ENCODE measurements around the gene PNPLA8. TPM values are rescaled to one million over a fixed set of nuclear protein-coding genes. Genes with fewer than 3 reads are reported as not detected.

Gene PNPLA8
- total RNA-seq, 2 experiments from 2014 or later, result 23.0 to 26.4 TPM

DNA sequence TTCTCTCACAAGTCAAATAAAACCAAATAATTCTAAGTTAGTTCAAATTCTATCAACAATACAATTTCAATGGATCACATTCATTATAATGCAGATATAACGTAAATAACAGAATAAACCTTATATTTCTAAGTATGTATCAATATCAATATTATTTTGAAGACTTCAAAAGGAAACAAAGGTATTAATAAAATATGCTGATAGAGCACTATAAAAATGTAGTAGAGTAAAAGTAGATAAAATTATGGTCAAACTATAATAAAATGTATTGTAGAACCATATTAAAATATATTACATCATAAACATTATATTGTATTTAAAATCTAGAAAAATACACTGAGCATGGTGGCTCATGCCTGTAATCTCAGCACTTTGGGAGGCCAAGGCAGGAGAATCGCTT lies 46.2 kb downstream of the PNPLA8 start:
- TF ChIP-seq, protein P1, sequence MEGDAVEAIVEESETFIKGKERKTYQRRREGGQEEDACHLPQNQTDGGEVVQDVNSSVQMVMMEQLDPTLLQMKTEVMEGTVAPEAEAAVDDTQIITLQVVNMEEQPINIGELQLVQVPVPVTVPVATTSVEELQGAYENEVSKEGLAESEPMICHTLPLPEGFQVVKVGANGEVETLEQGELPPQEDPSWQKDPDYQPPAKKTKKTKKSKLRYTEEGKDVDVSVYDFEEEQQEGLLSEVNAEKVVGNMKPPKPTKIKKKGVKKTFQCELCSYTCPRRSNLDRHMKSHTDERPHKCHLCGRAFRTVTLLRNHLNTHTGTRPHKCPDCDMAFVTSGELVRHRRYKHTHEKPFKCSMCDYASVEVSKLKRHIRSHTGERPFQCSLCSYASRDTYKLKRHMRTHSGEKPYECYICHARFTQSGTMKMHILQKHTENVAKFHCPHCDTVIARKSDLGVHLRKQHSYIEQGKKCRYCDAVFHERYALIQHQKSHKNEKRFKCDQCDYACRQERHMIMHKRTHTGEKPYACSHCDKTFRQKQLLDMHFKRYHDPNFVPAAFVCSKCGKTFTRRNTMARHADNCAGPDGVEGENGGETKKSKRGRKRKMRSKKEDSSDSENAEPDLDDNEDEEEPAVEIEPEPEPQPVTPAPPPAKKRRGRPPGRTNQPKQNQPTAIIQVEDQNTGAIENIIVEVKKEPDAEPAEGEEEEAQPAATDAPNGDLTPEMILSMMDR (conservative IDR thresholded peaks at IDR 0.05; ENCODE audit: low read length), result no peak
- no peak for TF ChIP-seq EZH2phosphoT487 (IDR thresholded peaks at IDR 0.05; ENCODE audit: borderline replicate concordance, low read depth, low read length)
- peaks cover 52% of the 10 kb centered on the region for H3K36me3 ChIP-seq (ENCODE audit: insufficient read depth, low read length)
- H4K20me1 ChIP-seq (ENCODE audit: insufficient read depth, low read length), result no peaks in the 10 kb centered on the region
- no peaks in the 10 kb centered on the region for H3K79me2 ChIP-seq (ENCODE audit: insufficient read depth, low read depth, low read length)
- no peak overlapping the region for H3K4me3 ChIP-seq (ENCODE audit: low read depth, low read length, poor library complexity, severe bottlenecking)
- BruUV-seq (replicated peaks), result no TSS peak
- H3K27ac ChIP-seq (ENCODE audit: low read depth, low read length, poor library complexity, severe bottlenecking), result no peak overlapping the region
- H2AFZ ChIP-seq (ENCODE audit: low read length), result no peak overlapping the region
- H3K9me2 ChIP-seq (ENCODE audit: insufficient read depth, low read length), result no peaks in the 10 kb centered on the region
- intact Hi-C loops (cut with micrococcal nuclease; ENCODE audit: unreplicated experiment), result no loop called here
- H3K9me3 ChIP-seq (ENCODE audit: low read length), result no peaks in the 10 kb centered on the region
- no peak overlapping the region for H3K4me2 ChIP-seq (ENCODE audit: low read length)
- DNase-seq (ENCODE audit: low spot score), result no peak
- ChIA-PET POLR2A (interaction anchor here (1.9 kb wide), 1 partner anchor 16 kb away, joined by 5 read pairs; no protein-coding TSS in a partner anchor), CTCF (ENCODE audit: unreplicated experiment) (no interaction called here)
- H3K4me1 ChIP-seq (ENCODE audit: insufficient read depth, low read length, poor library complexity, severe bottlenecking), result peaks cover 17% of the 10 kb centered on the region

DNA sequence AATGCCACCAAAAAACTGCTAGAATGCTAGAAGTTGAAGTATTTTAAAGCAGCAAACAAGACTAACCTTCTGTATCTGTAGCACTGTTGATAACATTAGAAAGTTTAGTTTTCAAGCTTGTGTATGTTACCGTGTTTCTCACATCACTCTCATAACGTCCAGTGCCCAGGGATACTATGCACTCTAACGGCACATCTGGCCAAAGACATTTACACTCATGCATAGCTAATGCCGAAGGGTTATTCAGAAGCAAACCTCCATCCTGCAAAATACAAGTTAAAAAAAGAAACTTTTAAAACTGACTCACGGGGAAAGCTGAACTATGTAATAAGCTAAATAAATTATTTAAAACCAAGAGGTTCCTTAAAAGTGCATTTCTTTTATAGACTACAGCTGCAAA lies 46.8 kb downstream of the PNPLA8 start:
- intact Hi-C loops (cut with micrococcal nuclease; ENCODE audit: unreplicated experiment), result no loop called here
- H3K9me2 ChIP-seq (ENCODE audit: insufficient read depth, low read length), result no peaks in the 10 kb centered on the region

DNA sequence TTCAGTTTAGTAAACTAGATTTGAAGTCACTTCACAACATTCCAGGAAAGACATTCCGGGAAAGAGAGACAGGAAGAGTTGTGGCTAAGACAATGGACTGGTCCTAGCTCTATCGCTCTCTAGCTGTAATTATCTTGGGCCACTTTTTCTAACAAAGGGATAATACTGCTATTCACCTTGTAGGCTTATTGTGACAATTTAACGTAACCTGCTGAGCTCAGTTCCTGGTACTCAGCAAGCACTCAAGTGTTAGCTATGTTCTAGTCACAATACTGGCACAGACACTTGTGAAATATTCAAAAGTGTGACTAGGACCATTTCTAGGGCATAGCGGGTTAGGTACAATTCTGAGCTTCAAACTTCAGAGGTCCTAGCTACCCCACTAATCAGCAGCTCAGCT lies 57.7 kb downstream of the PNPLA8 start:
- no peaks in the 10 kb centered on the region for H3K4me1 ChIP-seq (ENCODE audit: insufficient read depth, low read length, poor library complexity, severe bottlenecking)
- TF ChIP-seq, protein P1 (conservative IDR thresholded peaks at IDR 0.05; ENCODE audit: low read length), result no peak
- TF ChIP-seq EZH2phosphoT487 (IDR thresholded peaks at IDR 0.05; ENCODE audit: borderline replicate concordance, low read depth, low read length), result no peak
- BruUV-seq (replicated peaks), result no TSS peak
- H3K4me3 ChIP-seq (ENCODE audit: low read depth, low read length, poor library complexity, severe bottlenecking), result no peak overlapping the region
- no peak overlapping the region for H3K27ac ChIP-seq (ENCODE audit: low read depth, low read length, poor library complexity, severe bottlenecking)
- DNase-seq (ENCODE audit: low spot score), result no peak
- no peaks in the 10 kb centered on the region for H3K9me2 ChIP-seq (ENCODE audit: insufficient read depth, low read length)
- H3K9me3 ChIP-seq (ENCODE audit: low read length), result no peaks in the 10 kb centered on the region
- intact Hi-C loops (cut with micrococcal nuclease; ENCODE audit: unreplicated experiment), result no loop called here
- no peak overlapping the region for H2AFZ ChIP-seq (ENCODE audit: low read length)
- H3K79me2 ChIP-seq (ENCODE audit: insufficient read depth, low read depth, low read length), result no peaks in the 10 kb centered on the region
- no peak overlapping the region for H3K4me2 ChIP-seq (ENCODE audit: low read length)
- no peaks in the 10 kb centered on the region for H4K20me1 ChIP-seq (ENCODE audit: insufficient read depth, low read length)
- H3K36me3 ChIP-seq (ENCODE audit: insufficient read depth, low read length), result peaks cover 9% of the 10 kb centered on the region
- CTCF ChIA-PET (ENCODE audit: unreplicated experiment), result no interaction called here
- POLR2A ChIA-PET, result interaction anchor here (0.6 to 1.2 kb wide), 4 partner anchors 19 to 592 kb away, joined by 3 to 7 read pairs (median 4); no protein-coding TSS in a partner anchor

More for the DNA sequence above, 46.8 kb downstream of the PNPLA8 start:
- CTCF ChIA-PET (ENCODE audit: unreplicated experiment), result no interaction called here
- H3K9me3 ChIP-seq (ENCODE audit: low read length), result no peaks in the 10 kb centered on the region
- no peak overlapping the region for H2AFZ ChIP-seq (ENCODE audit: low read length)
- POLR2A ChIA-PET, result interaction anchor here (0.6 to 1.9 kb wide), 2 partner anchors 12 to 16 kb away, joined by 3 to 5 read pairs; no protein-coding TSS in a partner anchor
- TF ChIP-seq EZH2phosphoT487 (IDR thresholded peaks at IDR 0.05; ENCODE audit: borderline replicate concordance, low read depth, low read length), result no peak
- TF ChIP-seq, protein P1 (conservative IDR thresholded peaks at IDR 0.05; ENCODE audit: low read length), result no peak
- H3K27ac ChIP-seq (ENCODE audit: low read depth, low read length, poor library complexity, severe bottlenecking), result no peak overlapping the region
- H3K79me2 ChIP-seq (ENCODE audit: insufficient read depth, low read depth, low read length), result no peaks in the 10 kb centered on the region
- peaks cover 11% of the 10 kb centered on the region for H3K4me1 ChIP-seq (ENCODE audit: insufficient read depth, low read length, poor library complexity, severe bottlenecking)
- H3K4me3 ChIP-seq (ENCODE audit: low read depth, low read length, poor library complexity, severe bottlenecking), result no peak overlapping the region
- no peak overlapping the region for H3K4me2 ChIP-seq (ENCODE audit: low read length)
- BruUV-seq (replicated peaks), result no TSS peak
- peak; percentile 7 for DNase-seq (ENCODE audit: low spot score)
- H4K20me1 ChIP-seq (ENCODE audit: insufficient read depth, low read length), result no peaks in the 10 kb centered on the region
- peaks cover 49% of the 10 kb centered on the region for H3K36me3 ChIP-seq (ENCODE audit: insufficient read depth, low read length)
